Measurements from ENCODE around the gene OLFM2.

OLFM2 gene

GRCh38 chr19:9961103-9961502, 24.8 kb upstream of the OLFM2 start:
- H4K20me1 ChIP-seq (ENCODE audit: insufficient read depth, low read length): no peaks in the 10 kb centered on the region
- TF ChIP-seq CTCF (IDR thresholded peaks at IDR 0.05; ENCODE audit: low read depth, low read length): no peak
- TF ChIP-seq EZH2phosphoT487 (IDR thresholded peaks at IDR 0.05; ENCODE audit: low read depth): no peak
- no peak overlapping the region for H3K4me3 ChIP-seq (ENCODE audit: low read length)
- no peak overlapping the region for H3K9ac ChIP-seq (ENCODE audit: low read length)
- H3K27ac ChIP-seq (ENCODE audit: low read length): no peak overlapping the region
- no peak overlapping the region for H3K4me2 ChIP-seq (ENCODE audit: low read length)
- no peaks in the 10 kb centered on the region for H3K79me2 ChIP-seq (ENCODE audit: low read length)
- no peaks in the 10 kb centered on the region; the same call in 1 of the 2 replicates for H3K27me3 ChIP-seq (ENCODE audit: low read depth, low read length)
- H3K4me1 ChIP-seq (ENCODE audit: low read length): no peaks in the 10 kb centered on the region
- no peak overlapping the region for H2AFZ ChIP-seq (ENCODE audit: low read depth, low read length)
- H3K36me3 ChIP-seq (replicated peaks; ENCODE audit: low read depth, low read length): no peaks in the 10 kb centered on the region
- no peaks in the 10 kb centered on the region for H3K9me3 ChIP-seq (ENCODE audit: insufficient read depth, low read length)

GRCh38 chr19:9958379-9958821, 22.1 kb upstream of the OLFM2 start:
- TF ChIP-seq EZH2phosphoT487 (IDR thresholded peaks at IDR 0.05; ENCODE audit: low read depth) (no peak), CTCF (IDR thresholded peaks at IDR 0.05; ENCODE audit: low read depth, low read length) (no peak)
- Histone ChIP-seq H4K20me1 (ENCODE audit: insufficient read depth, low read length) (no peaks in the 10 kb centered on the region), H2AFZ (ENCODE audit: low read depth, low read length) (no peak overlapping the region), H3K79me2 (ENCODE audit: low read length) (no peaks in the 10 kb centered on the region), H3K27ac (ENCODE audit: low read length) (no peak overlapping the region), H3K9me3 (ENCODE audit: insufficient read depth, low read length) (no peaks in the 10 kb centered on the region), H3K4me1 (ENCODE audit: low read length) (peaks cover 5% of the 10 kb centered on the region; the same call in 1 of the 2 replicates), H3K27me3 (ENCODE audit: low read depth, low read length) (no peaks in the 10 kb centered on the region; the same call in 1 of the 2 replicates), H3K4me3 (ENCODE audit: low read length) (no peak overlapping the region), H3K4me2 (ENCODE audit: low read length) (no peak overlapping the region), H3K9ac (ENCODE audit: low read length) (no peak overlapping the region), H3K36me3 (replicated peaks; ENCODE audit: low read depth, low read length) (no peaks in the 10 kb centered on the region)

DNA sequence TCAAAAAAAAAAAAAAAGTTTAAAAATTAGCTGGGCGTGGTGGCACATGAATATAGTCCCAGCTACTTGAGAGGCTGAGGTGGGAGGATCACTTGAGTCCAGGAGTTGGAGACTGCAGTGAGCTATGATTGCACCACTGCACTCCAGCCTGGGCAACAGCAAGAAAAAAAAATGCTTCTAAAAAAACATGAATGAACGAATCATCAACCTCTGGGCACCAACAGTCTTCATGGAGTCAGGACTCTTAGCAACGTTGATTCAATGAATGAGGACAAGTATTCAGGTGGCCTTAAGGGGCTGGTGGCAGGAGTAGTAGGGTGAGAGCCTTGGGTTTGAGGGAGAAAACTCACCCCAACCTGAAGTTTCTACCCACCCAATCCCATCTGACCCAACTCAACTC, 20.6 kb upstream of the OLFM2 start:
- TF ChIP-seq CTCF (IDR thresholded peaks at IDR 0.05; ENCODE audit: low read depth, low read length) (no peak), EZH2phosphoT487 (IDR thresholded peaks at IDR 0.05; ENCODE audit: low read depth) (no peak)
- Histone ChIP-seq H3K9ac (ENCODE audit: low read length) (no peak overlapping the region), H3K4me2 (ENCODE audit: low read length) (no peak overlapping the region), H3K27ac (ENCODE audit: low read length) (no peak overlapping the region), H3K27me3 (ENCODE audit: low read depth, low read length) (no peaks in the 10 kb centered on the region), H3K4me3 (ENCODE audit: low read length) (no peak overlapping the region), H3K36me3 (replicated peaks; ENCODE audit: low read depth, low read length) (no peaks in the 10 kb centered on the region), H4K20me1 (ENCODE audit: insufficient read depth, low read length) (no peaks in the 10 kb centered on the region), H3K79me2 (ENCODE audit: low read length) (no peaks in the 10 kb centered on the region), H2AFZ (ENCODE audit: low read depth, low read length) (no peak overlapping the region), H3K9me3 (ENCODE audit: insufficient read depth, low read length) (no peaks in the 10 kb centered on the region), H3K4me1 (ENCODE audit: low read length) (peaks cover 5% of the 10 kb centered on the region; the same call in 1 of the 2 replicates)

DNA sequence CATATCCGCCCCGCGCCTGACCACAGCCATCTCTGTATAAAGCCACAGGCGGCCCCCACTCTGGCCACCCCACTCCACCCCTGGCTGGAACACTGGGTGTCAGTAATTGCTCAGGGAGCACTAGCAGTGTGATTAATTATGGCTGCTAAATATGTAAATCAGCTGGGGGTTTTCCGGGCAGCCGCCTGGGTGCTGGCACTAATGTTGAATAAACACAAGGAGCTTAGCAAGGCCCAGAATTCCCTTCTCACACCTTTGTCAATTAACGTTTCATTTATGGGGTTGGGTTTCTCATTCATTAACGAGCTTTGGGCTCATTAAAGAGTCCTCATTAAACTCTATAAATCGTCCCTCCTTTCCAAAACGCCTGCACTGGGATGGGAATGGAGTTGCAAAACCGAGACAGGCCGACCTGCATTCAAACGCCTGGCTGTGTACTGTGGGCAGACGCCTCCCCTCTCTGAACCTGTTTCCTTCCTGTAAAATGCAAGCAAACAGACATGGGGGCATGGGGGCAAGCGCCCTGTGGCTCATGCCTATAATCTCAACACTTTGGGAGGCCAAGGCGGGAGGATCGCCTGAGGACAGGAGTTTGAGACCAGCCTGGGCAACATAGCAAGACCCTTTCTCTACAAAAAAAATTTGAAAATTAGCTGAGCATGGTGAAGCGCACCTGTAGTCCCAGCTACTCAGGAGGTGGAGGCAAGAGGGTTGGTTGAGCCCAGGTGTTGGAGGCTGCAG, 17.7 kb upstream of the OLFM2 start:
- Histone ChIP-seq H3K27me3 (ENCODE audit: low read depth, low read length) (no peaks in the 10 kb centered on the region), H2AFZ (ENCODE audit: low read depth, low read length) (0 out of 2 replicates have a peak overlapping the region, but pooled peaks have one; percentile 8), H3K36me3 (replicated peaks; ENCODE audit: low read depth, low read length) (no peaks in the 10 kb centered on the region), H3K4me2 (ENCODE audit: low read length) (no peak overlapping the region), H3K9me3 (ENCODE audit: insufficient read depth, low read length) (no peaks in the 10 kb centered on the region), H3K9ac (ENCODE audit: low read length) (no peak overlapping the region), H3K4me3 (ENCODE audit: low read length) (no peak overlapping the region), H3K4me1 (ENCODE audit: low read length) (peaks cover 5% of the 10 kb centered on the region; the same call in 1 of the 2 replicates), H3K79me2 (ENCODE audit: low read length) (no peaks in the 10 kb centered on the region), H3K27ac (ENCODE audit: low read length) (no peak overlapping the region), H4K20me1 (ENCODE audit: insufficient read depth, low read length) (no peaks in the 10 kb centered on the region)
- TF ChIP-seq EZH2phosphoT487 (IDR thresholded peaks at IDR 0.05; ENCODE audit: low read depth) (no peak), CTCF (IDR thresholded peaks at IDR 0.05; ENCODE audit: low read depth, low read length) (no peak)
